GM12878 (cell line): Measurements from ENCODE around the gene GRIN2A. TPM values are rescaled to one million over a fixed set of nuclear protein-coding genes. Genes with fewer than 3 reads are reported as not detected.

Experiments
- ATAC-seq: fragments of 200-7000 bp; cut with Tn5 transposase; 3 replicates; pipeline ENCODE4 v1.9.1; 2020; ENCODE audit warnings: mild to moderate bottlenecking, moderate library complexity
- BruUV-seq: library from RNA; stranded (reverse); fragments of 400-500 nt; replicated peaks from 2 replicates; lab custom pipeline; 2021; lab: Mats Ljungman, UMichigan
- CTCF ChIA-PET: fragments of 300-600 bp; sonication (Branson Sonifier 250); formaldehyde crosslinking; extraction: SDS; loops from one replicate; lab custom pipeline; 2021; ENCODE audit warnings: inconsistent platforms; lab: Yijun Ruan, JAX
- POLR2A ChIA-PET: fragments of 350-600 bp; formaldehyde crosslinking; extraction: SDS; loops from one replicate; lab custom pipeline; 2021; ENCODE audit warnings: inconsistent platforms; lab: Charles Lee
- RAD21 ChIA-PET: fragments of 300-600 bp; sonication (Branson Sonifier 250); formaldehyde crosslinking; loops from one replicate; lab custom pipeline; 2023; ENCODE audit warnings: antibody characterized with exemption; ENCODE audit not compliant: unreplicated experiment; lab: Charles Lee
- SMC1A ChIA-PET: fragments of 300-600 bp; sonication (Branson Sonifier 250); formaldehyde crosslinking; loops from one replicate; lab custom pipeline; 2023; ENCODE audit not compliant: unreplicated experiment, uncharacterized antibody; lab: Charles Lee
- DNase-seq: peaks from one replicate; pipeline ENCODE4 v3.0.0-alpha.2; 2011; ENCODE audit warnings: low read depth, low spot score
- FAIRE-seq: peaks from 3 replicates; lab custom pipeline; 2011; peaks lifted over from hg19 to GRCh38; lab: Jason Lieb, UNC
- H2AFZ ChIP-seq: 2 replicates; pipeline ENCODE4 v1.6.0; 2011; ENCODE audit warnings: low read depth, low read length, control low read depth; ENCODE audit not compliant: control insufficient read depth
- H3K27ac ChIP-seq: 2 replicates; pipeline ENCODE4 v1.5.1; 2011; ENCODE audit warnings: control low read depth; ENCODE audit not compliant: control insufficient read depth, insufficient read depth
- H3K27me3 ChIP-seq, 2 experiments: replicated peaks in 1 of 2; 2 replicates each; pipeline versions ENCODE4 v1.6.0 to v1.6.1; 2011; ENCODE audit warnings: low read length in 1 of 2; ENCODE audit not compliant: control insufficient read depth in 2 of 2, insufficient read depth in 2 of 2
- H3K36me3 ChIP-seq, 2 experiments: 2 replicates each; pipeline ENCODE4 v1.5.1; 2011; ENCODE audit warnings: low read length in 1 of 2; ENCODE audit not compliant: control insufficient read depth in 2 of 2, insufficient read depth in 2 of 2
- H3K4me1 ChIP-seq: 2 replicates; pipeline ENCODE4 v1.6.1; 2011; ENCODE audit warnings: mild to moderate bottlenecking, low read length, moderate library complexity, mixed read lengths; ENCODE audit not compliant: control insufficient read depth, insufficient read depth
- H3K4me2 ChIP-seq: 2 replicates; pipeline ENCODE4 v1.6.0; 2011; ENCODE audit warnings: control low read depth; ENCODE audit not compliant: control insufficient read depth, insufficient read depth
- H3K4me3 ChIP-seq: fragments of 200-600 bp; sonication (generic); 2 replicates; pipeline ENCODE4 v1.5.1; 2016
- H3K79me2 ChIP-seq: 2 replicates; pipeline ENCODE4 v1.6.0; 2011; ENCODE audit warnings: low read length; ENCODE audit not compliant: control insufficient read depth, insufficient read depth
- H3K9ac ChIP-seq: 2 replicates; pipeline ENCODE4 v1.8.0; 2011; ENCODE audit warnings: low read length, control low read depth, mixed read lengths; ENCODE audit not compliant: control insufficient read depth, insufficient read depth
- H3K9me3 ChIP-seq: replicated peaks from 3 replicates; pipeline ENCODE4 v1.5.1; 2011; ENCODE audit warnings: mild to moderate bottlenecking, low read length; ENCODE audit not compliant: control insufficient read depth, insufficient read depth
- H4K20me1 ChIP-seq: 2 replicates; pipeline ENCODE4 v1.6.0; 2011; ENCODE audit not compliant: control insufficient read depth, insufficient read depth
- EP300 ChIP-seq, 2 experiments: fragments of 150-350 bp in 1 of 2; IDR thresholded peaks; 2 replicates each; pipeline ENCODE4 v1.6.1; 2011 to 2012; ENCODE audit warnings: low read depth in 2 of 2, low read length in 2 of 2, borderline replicate concordance in 1 of 2, improper control_type of control experiment in 1 of 2, inconsistent platforms in 1 of 2; ENCODE audit not compliant: control insufficient read depth in 1 of 2
- IKZF1 ChIP-seq: fragments of 450-650 bp; conservative IDR thresholded peaks from 2 replicates; pipeline ENCODE4 v1.6.1; 2017; ENCODE audit warnings: antibody characterized with exemption, mild to moderate bottlenecking
- RAD21 ChIP-seq: IDR thresholded peaks from 2 replicates; pipeline ENCODE4 v1.6.1; 2011; ENCODE audit warnings: mild to moderate bottlenecking, low read depth, low read length, moderate library complexity; ENCODE audit not compliant: insufficient read depth
- RUNX3 ChIP-seq: IDR thresholded peaks from 2 replicates; pipeline ENCODE4 v1.6.1; 2012; ENCODE audit warnings: low read length, inconsistent platforms
- SMC3 ChIP-seq: IDR thresholded peaks from 2 replicates; pipeline ENCODE4 v1.6.1; 2011; ENCODE audit warnings: low read length, improper control_type of control experiment, borderline replicate concordance
- YY1 ChIP-seq: IDR thresholded peaks from 2 replicates; pipeline ENCODE4 v1.6.1; 2011; ENCODE audit warnings: low read depth, mild to moderate bottlenecking, low read length
- ZNF384 ChIP-seq: IDR thresholded peaks from 2 replicates; pipeline ENCODE4 v1.6.1; 2012; ENCODE audit warnings: low read depth, mild to moderate bottlenecking, low read length, improper control_type of control experiment, borderline replicate concordance
- WGBS: methylation state at CpG from one replicate; pipeline ENCODE4 v1.1.6; 2016; ENCODE audit warnings: low lambda C conversion rate; ENCODE audit not compliant: insufficient replicate concordance, insufficient coverage; ENCODE audit errors: missing lambda C conversion rate; 5-methylcytosine and 5-hydroxymethylcytosine counted together
- in situ Hi-C: fragments of 300-500 bp; cut with MboI; formaldehyde crosslinking; loops from 9 replicates; pipeline ENCODE4 v1.14.3; 2018; ENCODE audit warnings: mixed read lengths
- intact Hi-C: fragments of 100-400 bp; cut with micrococcal nuclease; formaldehyde crosslinking; loops from one replicate; pipeline ENCODE4 v1.14.2; 2022; ENCODE audit not compliant: unreplicated experiment
- polyA plus RNA-seq, 11 experiments: library from polyadenylated mRNA; depleted of rRNA in 4 of 11; unstranded in 6 of 11; stranded (reverse) in 5 of 11; fragments of >200 nt; fragmentation: Nextera tagmentation in 4 of 11; fragmentation: Illumina TruSeq in 1 of 11; extraction: Ambion mirVana in 4 of 11; extraction: Trizol in 1 of 11; gene quantifications; 1 replicate in 1 of 11; 2 replicates in 10 of 11; pipeline versions ENCODE4 v1.2.1 to v1.2.3, GENCODE V29; 2011 to 2016; ENCODE audit warnings: inconsistent platforms in 2 of 11, missing spikeins in 2 of 11, low read depth in 1 of 11
- total RNA-seq, 4 experiments: library from RNA; depleted of rRNA in 3 of 4; stranded (reverse); fragments of >200 nt in 3 of 4; fragmentation: Illumina TruSeq in 1 of 4; extraction: Trizol in 1 of 4; gene quantifications; 2 replicates each; pipeline versions ENCODE4 v1.2.1 to v1.2.3, GENCODE V29; 2013 to 2021
- TF ChIP-seq, protein P1 (sequence below): IDR thresholded peaks from 2 replicates; pipeline ENCODE4 v1.6.1; 2012; ENCODE audit warnings: low read depth, low read length, improper control_type of control experiment
- TF ChIP-seq, protein P2 (sequence below): fragments of 450-650 bp; IDR thresholded peaks from 2 replicates; pipeline ENCODE4 v1.6.1; 2017; ENCODE audit warnings: mild to moderate bottlenecking, moderate library complexity
- TF ChIP-seq, protein P3 (sequence below), 3 experiments: IDR thresholded peaks in 2 of 3; conservative IDR thresholded peaks in 1 of 3; 2 replicates each; pipeline ENCODE4 v1.5.1; 2011; ENCODE audit warnings: low read depth in 3 of 3, low read length in 3 of 3, mild to moderate bottlenecking in 3 of 3, control low read depth in 2 of 3, moderate library complexity in 2 of 3, inconsistent platforms in 1 of 3, mixed read lengths in 1 of 3; ENCODE audit not compliant: control insufficient read depth in 2 of 3, insufficient read depth in 1 of 3; ENCODE audit errors: extremely low read depth in 1 of 3

The GRIN2A gene
- total and polyA plus RNA-seq, 10 of the 15 experiments (the other 5 are each of a cell fraction or from before 2014, with no cell fraction given), result 2.4 to 13.3 (median 7.3) TPM

DNA sequence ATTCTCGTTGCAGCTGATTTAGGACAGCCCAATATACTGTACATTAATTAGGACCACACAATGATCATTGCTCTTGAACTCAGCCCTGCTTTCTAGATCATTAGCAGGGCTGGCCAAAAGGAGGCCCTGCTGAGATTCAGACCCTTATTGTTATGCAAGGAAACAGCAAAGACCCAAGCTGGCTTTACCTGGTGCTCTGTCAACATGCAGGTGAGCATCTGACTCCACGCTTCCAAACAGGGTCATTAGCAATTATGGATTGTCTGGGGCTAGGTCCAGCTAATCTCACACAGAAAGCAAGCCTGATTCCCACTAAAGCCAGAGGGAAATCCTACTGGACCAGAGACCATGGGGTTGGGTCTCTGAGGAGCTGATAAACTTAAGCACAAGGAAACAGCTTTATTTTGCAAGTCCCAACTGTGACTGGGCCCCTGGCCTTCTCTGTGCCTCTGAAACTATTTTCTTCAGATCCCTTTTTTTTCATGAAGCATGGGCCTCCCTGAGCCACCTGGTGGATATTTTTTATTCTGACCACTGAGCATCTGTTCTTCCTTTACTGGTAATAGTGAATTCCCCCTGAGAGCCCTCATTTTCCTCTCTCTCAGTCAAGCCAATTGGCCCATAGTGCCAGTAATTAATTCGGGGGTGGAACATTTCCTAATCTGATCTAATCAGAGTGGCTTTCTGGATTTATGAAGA, 236.1 kb downstream of the GRIN2A start:
- Histone ChIP-seq H3K27ac (no peak overlapping the region), H3K4me1 (no peaks in the 10 kb centered on the region), H2AFZ (no peak overlapping the region), H3K9me3 (no peaks in the 10 kb centered on the region), H3K36me3 (no peaks in the 10 kb centered on the region), H4K20me1 (no peaks in the 10 kb centered on the region), H3K79me2 (no peaks in the 10 kb centered on the region), H3K27me3 (no peaks in the 10 kb centered on the region), H3K4me3 (no peak overlapping the region), H3K9ac (no peak overlapping the region), H3K4me2 (no peak overlapping the region)
- SMC1A ChIA-PET, result interaction anchor here (0.7 to 5.3 kb wide), 23 partner anchors 10 to 298 kb away, joined by 3 to 52 read pairs (median 4); no protein-coding TSS in a partner anchor
- in situ Hi-C loops, result no loop called here
- ATAC-seq, result peak; percentile 77
- CTCF ChIA-PET, result interaction anchor here (0.6 to 3.5 kb wide), 20 partner anchors 10 to 1617 kb away, joined by 3 to 17 read pairs (median 4); no protein-coding TSS in a partner anchor
- POLR2A ChIA-PET, result interaction anchor here (0.6 kb wide), 1 partner anchor 36 kb away, joined by 3 read pairs; no protein-coding TSS in a partner anchor
- FAIRE-seq, result no peak
- DNase-seq, result no peak
- intact Hi-C loops, result loop anchor here (2.0 kb wide), 1 partner anchor 297 kb away; no protein-coding TSS in a partner anchor
- RAD21 ChIA-PET, result interaction anchor here (0.6 to 2.6 kb wide), 10 partner anchors 10 to 574 kb away, joined by 3 to 16 read pairs (median 4); no protein-coding TSS in a partner anchor
- WGBS, result 11% methylated on average over 3 of the region's 3 CpGs
- peak; percentile 57; the same call in 1 of the 2 replicates for TF ChIP-seq SMC3
- TF ChIP-seq RAD21, result peak; percentile 66
- TF ChIP-seq, protein P1, sequence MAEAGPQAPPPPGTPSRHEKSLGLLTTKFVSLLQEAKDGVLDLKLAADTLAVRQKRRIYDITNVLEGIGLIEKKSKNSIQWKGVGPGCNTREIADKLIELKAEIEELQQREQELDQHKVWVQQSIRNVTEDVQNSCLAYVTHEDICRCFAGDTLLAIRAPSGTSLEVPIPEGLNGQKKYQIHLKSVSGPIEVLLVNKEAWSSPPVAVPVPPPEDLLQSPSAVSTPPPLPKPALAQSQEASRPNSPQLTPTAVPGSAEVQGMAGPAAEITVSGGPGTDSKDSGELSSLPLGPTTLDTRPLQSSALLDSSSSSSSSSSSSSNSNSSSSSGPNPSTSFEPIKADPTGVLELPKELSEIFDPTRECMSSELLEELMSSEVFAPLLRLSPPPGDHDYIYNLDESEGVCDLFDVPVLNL, result no peak
- TF ChIP-seq, protein P2, sequence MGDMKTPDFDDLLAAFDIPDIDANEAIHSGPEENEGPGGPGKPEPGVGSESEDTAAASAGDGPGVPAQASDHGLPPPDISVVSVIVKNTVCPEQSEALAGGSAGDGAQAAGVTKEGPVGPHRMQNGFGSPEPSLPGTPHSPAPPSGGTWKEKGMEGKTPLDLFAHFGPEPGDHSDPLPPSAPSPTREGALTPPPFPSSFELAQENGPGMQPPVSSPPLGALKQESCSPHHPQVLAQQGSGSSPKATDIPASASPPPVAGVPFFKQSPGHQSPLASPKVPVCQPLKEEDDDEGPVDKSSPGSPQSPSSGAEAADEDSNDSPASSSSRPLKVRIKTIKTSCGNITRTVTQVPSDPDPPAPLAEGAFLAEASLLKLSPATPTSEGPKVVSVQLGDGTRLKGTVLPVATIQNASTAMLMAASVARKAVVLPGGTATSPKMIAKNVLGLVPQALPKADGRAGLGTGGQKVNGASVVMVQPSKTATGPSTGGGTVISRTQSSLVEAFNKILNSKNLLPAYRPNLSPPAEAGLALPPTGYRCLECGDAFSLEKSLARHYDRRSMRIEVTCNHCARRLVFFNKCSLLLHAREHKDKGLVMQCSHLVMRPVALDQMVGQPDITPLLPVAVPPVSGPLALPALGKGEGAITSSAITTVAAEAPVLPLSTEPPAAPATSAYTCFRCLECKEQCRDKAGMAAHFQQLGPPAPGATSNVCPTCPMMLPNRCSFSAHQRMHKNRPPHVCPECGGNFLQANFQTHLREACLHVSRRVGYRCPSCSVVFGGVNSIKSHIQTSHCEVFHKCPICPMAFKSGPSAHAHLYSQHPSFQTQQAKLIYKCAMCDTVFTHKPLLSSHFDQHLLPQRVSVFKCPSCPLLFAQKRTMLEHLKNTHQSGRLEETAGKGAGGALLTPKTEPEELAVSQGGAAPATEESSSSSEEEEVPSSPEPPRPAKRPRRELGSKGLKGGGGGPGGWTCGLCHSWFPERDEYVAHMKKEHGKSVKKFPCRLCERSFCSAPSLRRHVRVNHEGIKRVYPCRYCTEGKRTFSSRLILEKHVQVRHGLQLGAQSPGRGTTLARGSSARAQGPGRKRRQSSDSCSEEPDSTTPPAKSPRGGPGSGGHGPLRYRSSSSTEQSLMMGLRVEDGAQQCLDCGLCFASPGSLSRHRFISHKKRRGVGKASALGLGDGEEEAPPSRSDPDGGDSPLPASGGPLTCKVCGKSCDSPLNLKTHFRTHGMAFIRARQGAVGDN, result no peak
- no peak for TF ChIP-seq EP300 (IDR thresholded peaks at IDR 0.05; ENCODE audit: borderline replicate concordance in 1 of 2, control insufficient read depth in 1 of 2, low read depth in 2 of 2, low read length in 2 of 2)
- no peak for TF ChIP-seq IKZF1
- peak; percentile 42; the same call in 1 of the 2 replicates for TF ChIP-seq RUNX3
- TF ChIP-seq ZNF384, result 0 out of 2 replicates have a peak, but pooled peaks have one; percentile 9
- TF ChIP-seq, protein P3, sequence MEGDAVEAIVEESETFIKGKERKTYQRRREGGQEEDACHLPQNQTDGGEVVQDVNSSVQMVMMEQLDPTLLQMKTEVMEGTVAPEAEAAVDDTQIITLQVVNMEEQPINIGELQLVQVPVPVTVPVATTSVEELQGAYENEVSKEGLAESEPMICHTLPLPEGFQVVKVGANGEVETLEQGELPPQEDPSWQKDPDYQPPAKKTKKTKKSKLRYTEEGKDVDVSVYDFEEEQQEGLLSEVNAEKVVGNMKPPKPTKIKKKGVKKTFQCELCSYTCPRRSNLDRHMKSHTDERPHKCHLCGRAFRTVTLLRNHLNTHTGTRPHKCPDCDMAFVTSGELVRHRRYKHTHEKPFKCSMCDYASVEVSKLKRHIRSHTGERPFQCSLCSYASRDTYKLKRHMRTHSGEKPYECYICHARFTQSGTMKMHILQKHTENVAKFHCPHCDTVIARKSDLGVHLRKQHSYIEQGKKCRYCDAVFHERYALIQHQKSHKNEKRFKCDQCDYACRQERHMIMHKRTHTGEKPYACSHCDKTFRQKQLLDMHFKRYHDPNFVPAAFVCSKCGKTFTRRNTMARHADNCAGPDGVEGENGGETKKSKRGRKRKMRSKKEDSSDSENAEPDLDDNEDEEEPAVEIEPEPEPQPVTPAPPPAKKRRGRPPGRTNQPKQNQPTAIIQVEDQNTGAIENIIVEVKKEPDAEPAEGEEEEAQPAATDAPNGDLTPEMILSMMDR (IDR thresholded peaks at IDR 0.05 in 2 of 3, conservative IDR thresholded peaks at IDR 0.05 in 1 of 3; ENCODE audit: control insufficient read depth in 2 of 3, extremely low read depth in 1 of 3, insufficient read depth in 1 of 3, low read depth in 3 of 3, low read length in 3 of 3), result peak; percentile 29 to 34 (median 31); a peak in 4 of 6 replicates
- TF ChIP-seq YY1, result 0 out of 2 replicates have a peak, but pooled peaks have one; percentile 30
- BruUV-seq, result no TSS peak
